WTC11 (cell line): Measurements from ENCODE around the gene BOLA2. TPM values are rescaled to one million over a fixed set of nuclear protein-coding genes. Genes with fewer than 3 reads are reported as not detected.
"Not testable (repeated sequence)": the region's sequence is repeated elsewhere in the genome, so short reads cannot be mapped to it uniquely, and the experiment has no call there.

Source experiments
- ATAC-seq: fragments of 200-7000 bp; cut with Tn5 transposase; 2 replicates; pipeline ENCODE4 v1.10.0; 2021; ENCODE audit warnings: mild to moderate bottlenecking, moderate library complexity
- Bru-seq: library from RNA; stranded (reverse); fragments of 400-500 nt; gene quantifications from one replicate; lab custom pipeline; 2021; lab: Mats Ljungman, UMichigan
- CTCF ChIA-PET: fragments of 300-600 bp; sonication (Branson Sonifier 250); formaldehyde crosslinking; loops from one replicate; lab custom pipeline; 2021; ENCODE audit warnings: antibody characterized with exemption; lab: Charles Lee
- POLR2A ChIA-PET: fragments of 350-600 bp; sonication (Branson Sonifier 250); formaldehyde crosslinking; loops from one replicate; lab custom pipeline; 2021; ENCODE audit warnings: antibody characterized with exemption; lab: Charles Lee
- DNase-seq: peaks from one replicate; pipeline ENCODE4 v3.0.0; 2021; ENCODE audit warnings: low spot score
- H3K27ac Mint-ChIP-seq: 2 replicates; pipeline ENCODE4 v1.8.0; 2021; ENCODE audit warnings: mixed read lengths
- H3K27me3 Mint-ChIP-seq: 2 replicates; pipeline ENCODE4 v1.8.0; 2021; ENCODE audit warnings: low read depth, mild to moderate bottlenecking, moderate library complexity, mixed read lengths
- H3K36me3 Mint-ChIP-seq: 2 replicates; pipeline ENCODE4 v1.8.0; 2021; ENCODE audit warnings: mixed read lengths
- H3K4me1 Mint-ChIP-seq: 2 replicates; pipeline ENCODE4 v1.8.0; 2022; ENCODE audit warnings: mixed read lengths
- H3K4me3 Mint-ChIP-seq: 2 replicates; pipeline ENCODE4 v1.8.0; 2021; ENCODE audit warnings: mild to moderate bottlenecking, moderate library complexity, mixed read lengths
- H3K9me3 Mint-ChIP-seq: 2 replicates; pipeline ENCODE4 v1.8.0; 2021; ENCODE audit warnings: mixed read lengths
- long read RNA-seq, 3 experiments: library from RNA in 1 of 3; library from capped mRNA in 1 of 3; library from polyadenylated mRNA in 1 of 3; unstranded in 2 of 3; stranded (forward) in 1 of 3; transcript quantifications; one replicate each; pipeline ENCODE4 v2.0.0, GENCODE V29; 2021
- total RNA-seq: library from RNA; stranded (reverse); gene quantifications from 3 replicates; pipeline ENCODE4 v1.2.3, GENCODE V29; 2021

BOLA2 gene
- total RNA-seq (7.0 to 7.8 TPM (median 7.2 TPM) in 3 replicates), Bru-seq, nascent RNA (percentile 1 among the genes with signal in this experiment)
- long read RNA-seq, experiment 1, transcript BOLA2-201 (3 exons, 1,012 nt) = major isoform, 45 of 47 reads
- long read RNA-seq, experiment 1, partial matches to known transcripts = 1 of 47 reads
- long read RNA-seq, experiment 1, other reads (novel, unspliced or antisense) = 1 of 47 reads
- long read RNA-seq, experiment 2, transcript BOLA2-201 (3 exons, 1,012 nt) = major isoform, 95 of 110 reads
- long read RNA-seq, experiment 2, partial matches to known transcripts = 2 of 110 reads
- long read RNA-seq, experiment 2, other reads (novel, unspliced or antisense) = 13 of 110 reads
- long read RNA-seq, experiment 3, transcript BOLA2-201 (3 exons, 1,012 nt) = major isoform, 11 of 11 reads
- long read RNA-seq, experiment 3, partial matches to known transcripts = 0 of 11 reads
- long read RNA-seq, experiment 3, other reads (novel, unspliced or antisense) = 0 of 11 reads

GRCh38 chr16:29454269-29454668 is at the start of gene BOLA2, which contains the start of gene SLX1B:
Gene BOLA2, minus strand, starts transcription at chr16:29454351. Its CDS starts 98 bp downstream, at chr16:29454253.
Gene SLX1B, plus strand, starts transcription at chr16:29454533.
- CTCF ChIA-PET, POLR2A ChIA-PET, H3K27ac Mint-ChIP-seq, H3K27me3 Mint-ChIP-seq, DNase-seq, H3K36me3 Mint-ChIP-seq, H3K9me3 Mint-ChIP-seq, H3K4me1 Mint-ChIP-seq, H3K4me3 Mint-ChIP-seq: not testable (repeated sequence)
- ATAC-seq = peak; percentile 88

GRCh38 chr16:29482276-29482675 is 28.1 kb upstream of the BOLA2 start:
- CTCF ChIA-PET, ATAC-seq, H3K4me3 Mint-ChIP-seq, H3K9me3 Mint-ChIP-seq, POLR2A ChIA-PET, H3K27me3 Mint-ChIP-seq, H3K4me1 Mint-ChIP-seq, H3K36me3 Mint-ChIP-seq, H3K27ac Mint-ChIP-seq: not testable (repeated sequence)
- DNase-seq = peak; percentile 11

GRCh38 chr16:29472065-29472464 is 17.9 kb upstream of the BOLA2 start:
- CTCF ChIA-PET, POLR2A ChIA-PET, H3K27ac Mint-ChIP-seq, H3K27me3 Mint-ChIP-seq, H3K4me3 Mint-ChIP-seq, ATAC-seq, DNase-seq, H3K9me3 Mint-ChIP-seq, H3K4me1 Mint-ChIP-seq, H3K36me3 Mint-ChIP-seq: not testable (repeated sequence)

GRCh38 chr16:29469660-29470059 is 15.5 kb upstream of the BOLA2 start:
- DNase-seq (peak; percentile 12), ATAC-seq (peak; percentile 3; the same call in 1 of the 2 replicates)
- H3K27ac Mint-ChIP-seq, H3K4me1 Mint-ChIP-seq, CTCF ChIA-PET, POLR2A ChIA-PET, H3K4me3 Mint-ChIP-seq, H3K27me3 Mint-ChIP-seq, H3K36me3 Mint-ChIP-seq, H3K9me3 Mint-ChIP-seq: not testable (repeated sequence)

- DNase-seq, H3K27me3 Mint-ChIP-seq, POLR2A ChIA-PET, H3K4me3 Mint-ChIP-seq, H3K9me3 Mint-ChIP-seq, CTCF ChIA-PET, H3K4me1 Mint-ChIP-seq, H3K27ac Mint-ChIP-seq, H3K36me3 Mint-ChIP-seq: not testable (repeated sequence)
- peak; percentile 80 for ATAC-seq
These were observed 13.7 kb upstream of the BOLA2 start for GRCh38 chr16:29467654-29468366.

- not testable (repeated sequence) for H3K27ac Mint-ChIP-seq, H3K4me3 Mint-ChIP-seq
These were observed 12.8 kb upstream of the BOLA2 start for GRCh38 chr16:29466904-29467303.

GRCh38 chr16:29465985-29466824 is 12.1 kb upstream of the BOLA2 start:
- DNase-seq, H3K4me3 Mint-ChIP-seq, H3K27ac Mint-ChIP-seq, CTCF ChIA-PET, H3K36me3 Mint-ChIP-seq, H3K9me3 Mint-ChIP-seq, H3K27me3 Mint-ChIP-seq, H3K4me1 Mint-ChIP-seq, POLR2A ChIA-PET: not testable (repeated sequence)
- peak; percentile 57 for ATAC-seq

More at GRCh38 chr16:29466904-29467303, 12.8 kb upstream of the BOLA2 start:
- H3K4me1 Mint-ChIP-seq, ATAC-seq, DNase-seq, POLR2A ChIA-PET, H3K36me3 Mint-ChIP-seq, H3K27me3 Mint-ChIP-seq, CTCF ChIA-PET, H3K9me3 Mint-ChIP-seq: not testable (repeated sequence)

GRCh38 chr16:29460647-29461030 is 6.5 kb upstream of the BOLA2 start:
- CTCF ChIA-PET, ATAC-seq, H3K4me3 Mint-ChIP-seq, DNase-seq, H3K36me3 Mint-ChIP-seq, H3K27ac Mint-ChIP-seq, H3K4me1 Mint-ChIP-seq, POLR2A ChIA-PET, H3K27me3 Mint-ChIP-seq, H3K9me3 Mint-ChIP-seq: not testable (repeated sequence)

- H3K27me3 Mint-ChIP-seq, H3K27ac Mint-ChIP-seq, CTCF ChIA-PET: not testable (repeated sequence)
These were observed 5.8 kb upstream of the BOLA2 start, which contains the start of gene SULT1A4 for GRCh38 chr16:29459706-29460646. Gene SULT1A4, plus strand, starts transcription at chr16:29459913. Its CDS starts 1,473 bp downstream, at chr16:29461386.

GRCh38 chr16:29457660-29458059 is 3.5 kb upstream of the BOLA2 start:
- POLR2A ChIA-PET, H3K9me3 Mint-ChIP-seq, H3K27ac Mint-ChIP-seq, ATAC-seq, H3K4me3 Mint-ChIP-seq, CTCF ChIA-PET, H3K4me1 Mint-ChIP-seq, H3K27me3 Mint-ChIP-seq, DNase-seq, H3K36me3 Mint-ChIP-seq: not testable (repeated sequence)

More at GRCh38 chr16:29459706-29460646, 5.8 kb upstream of the BOLA2 start, which contains the start of gene SULT1A4:
- DNase-seq, POLR2A ChIA-PET, H3K4me3 Mint-ChIP-seq, H3K36me3 Mint-ChIP-seq, H3K4me1 Mint-ChIP-seq, H3K9me3 Mint-ChIP-seq: not testable (repeated sequence)
- ATAC-seq = peak; percentile 60

GRCh38 chr16:29454828-29455227 is 677 bp upstream of the BOLA2 start:
- H3K36me3 Mint-ChIP-seq, H3K9me3 Mint-ChIP-seq, H3K4me1 Mint-ChIP-seq, CTCF ChIA-PET, H3K27me3 Mint-ChIP-seq, POLR2A ChIA-PET, H3K27ac Mint-ChIP-seq, DNase-seq, H3K4me3 Mint-ChIP-seq: not testable (repeated sequence)
- ATAC-seq = peak; percentile 76
